ENCODE measurements around the gene SLC50A1.
"Not testable (repeated sequence)": the region's sequence is repeated elsewhere in the genome, so short reads cannot be mapped to it uniquely, and the experiment has no call there.

The SLC50A1 gene

DNA sequence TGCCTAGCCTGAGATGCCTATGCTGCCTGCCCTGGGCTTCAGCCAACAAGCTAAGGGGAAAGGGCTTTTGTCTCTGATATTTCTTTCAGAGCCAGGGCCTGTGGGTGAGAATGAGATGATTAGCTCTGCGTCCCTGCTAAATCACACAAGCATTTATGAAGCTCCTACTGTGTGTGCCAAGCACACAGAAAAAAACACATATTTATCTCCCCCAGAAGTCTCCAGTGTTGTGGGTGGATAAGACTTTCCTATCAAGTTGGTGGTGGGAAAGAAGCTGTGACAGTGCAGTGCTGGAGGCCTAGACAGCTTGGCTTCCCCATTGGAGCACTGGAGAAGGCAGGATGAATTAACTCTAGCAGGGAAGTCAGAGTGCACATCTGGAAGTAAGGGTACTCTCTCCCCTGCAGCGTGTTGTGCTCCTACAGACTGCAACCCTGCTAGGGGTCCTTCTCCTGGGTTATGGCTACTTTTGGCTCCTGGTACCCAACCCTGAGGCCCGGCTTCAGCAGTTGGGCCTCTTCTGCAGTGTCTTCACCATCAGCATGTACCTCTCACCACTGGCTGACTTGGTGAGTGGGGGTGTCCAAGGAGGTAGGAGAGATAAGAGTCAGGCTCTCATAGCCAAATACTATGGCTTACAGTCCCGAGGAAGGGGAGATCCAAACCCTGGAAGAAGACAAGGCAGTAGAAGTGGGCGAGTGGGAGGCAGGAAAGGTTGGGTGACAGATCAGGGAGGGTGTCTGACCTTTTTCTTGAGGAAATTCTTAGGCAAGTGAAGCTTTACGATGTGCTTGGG lies 1.7 kb downstream of the SLC50A1 start:
- no peak for DNase-seq

- DNase-seq, result peak; percentile 78
These were observed 4.4 kb downstream of the SLC50A1 start, which contains the start of gene DPM3 for GRCh38 chr1:155139895-155140629. Gene DPM3, minus strand, starts transcription at chr1:155140531. Its CDS starts 291 bp downstream, at chr1:155140240.

DNA sequence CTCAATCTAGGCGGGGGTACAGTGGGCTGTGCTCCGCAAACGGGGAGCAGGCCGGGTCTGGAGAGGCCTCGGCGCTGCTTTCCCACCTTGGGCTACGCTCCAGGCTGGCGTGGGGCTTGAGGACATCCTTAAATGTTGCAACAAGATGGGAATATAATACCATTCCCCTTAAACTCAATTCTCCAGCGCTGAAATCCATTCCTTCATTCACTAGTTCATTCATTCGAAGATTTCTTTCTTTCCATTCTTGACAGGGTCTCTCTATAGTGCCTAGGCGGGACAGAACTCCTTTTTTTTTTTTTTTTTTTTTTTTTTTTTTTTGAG lies 4.9 kb downstream of the SLC50A1 start:
- DNase-seq, result no peak

DNA sequence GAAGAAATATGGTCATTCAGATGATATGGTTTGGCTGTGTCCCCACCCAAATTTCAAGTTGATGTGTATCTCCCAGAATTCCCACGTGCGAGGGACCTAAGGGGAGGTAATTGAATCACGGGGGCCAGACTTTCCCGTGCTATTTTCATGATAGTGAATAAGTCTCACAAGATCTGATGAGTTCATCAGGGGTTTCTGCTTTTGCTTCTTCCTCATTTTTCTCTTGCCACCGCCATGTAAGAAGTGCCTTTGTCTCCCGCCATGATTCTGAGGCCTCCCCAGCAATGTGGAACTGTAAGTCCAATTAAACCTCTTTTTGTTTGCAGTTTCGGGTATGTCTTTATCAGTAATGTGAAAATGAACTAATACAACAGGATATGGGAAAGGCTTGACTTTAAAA lies 6.1 kb downstream of the SLC50A1 start:
- DNase-seq, result no peak

GRCh38 chr1:155145491-155145890 lies 9.8 kb downstream of the SLC50A1 start:
- DNase-seq, result no peak

GRCh38 chr1:155155996-155156643 lies 20.5 kb downstream of the SLC50A1 start:
- not testable (repeated sequence) for DNase-seq

DNA sequence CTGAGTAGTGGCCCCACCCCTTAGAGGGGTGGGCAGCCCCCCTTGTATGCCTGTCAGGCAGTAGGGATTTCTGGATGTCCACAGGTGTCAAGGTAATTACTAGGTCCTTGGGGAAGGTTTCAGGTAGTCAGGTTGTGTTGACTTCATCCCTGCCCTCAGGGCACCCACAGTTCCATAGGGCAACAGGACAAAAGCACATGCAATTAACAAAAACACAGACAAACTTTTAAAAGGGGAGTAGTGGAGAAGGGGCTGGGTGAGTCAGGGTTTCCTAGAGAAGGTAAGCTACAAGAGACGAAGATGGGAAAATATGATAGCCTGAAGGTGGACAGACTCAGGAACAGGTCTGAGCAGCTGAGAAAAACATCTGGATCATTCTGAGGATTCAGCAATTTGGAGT lies 23.3 kb downstream of the SLC50A1 start:
- DNase-seq, result no peak

GRCh38 chr1:155160128-155160527 lies 24.5 kb downstream of the SLC50A1 start:
- DNase-seq, result no peak

DNA sequence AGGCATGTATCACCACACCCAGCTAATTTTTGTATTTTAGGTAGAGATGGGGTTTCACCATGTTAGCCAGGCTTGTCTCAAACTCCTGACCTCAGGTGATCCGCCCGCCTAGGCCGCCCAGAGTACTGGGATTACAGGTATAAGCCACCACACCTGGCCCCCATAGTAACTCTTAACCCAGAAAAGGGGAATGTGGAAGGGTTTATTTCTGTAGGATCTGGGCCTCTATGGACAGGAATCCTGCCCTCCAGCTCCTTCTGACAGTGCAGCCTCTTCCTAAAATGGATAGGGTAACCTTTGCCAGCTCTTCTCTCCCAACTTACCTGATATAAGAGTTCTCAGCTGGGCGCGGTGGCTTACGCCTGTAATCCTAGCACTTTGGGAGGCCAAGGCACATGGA lies 27.0 kb downstream of the SLC50A1 start:
- DNase-seq, result not testable (repeated sequence)

GRCh38 chr1:155163785-155164184 lies 28.1 kb downstream of the SLC50A1 start:
- not testable (repeated sequence) for DNase-seq

- DNase-seq, result not testable (repeated sequence)
These were observed 29.0 kb downstream of the SLC50A1 start for GRCh38 chr1:155164625-155165024.

DNA sequence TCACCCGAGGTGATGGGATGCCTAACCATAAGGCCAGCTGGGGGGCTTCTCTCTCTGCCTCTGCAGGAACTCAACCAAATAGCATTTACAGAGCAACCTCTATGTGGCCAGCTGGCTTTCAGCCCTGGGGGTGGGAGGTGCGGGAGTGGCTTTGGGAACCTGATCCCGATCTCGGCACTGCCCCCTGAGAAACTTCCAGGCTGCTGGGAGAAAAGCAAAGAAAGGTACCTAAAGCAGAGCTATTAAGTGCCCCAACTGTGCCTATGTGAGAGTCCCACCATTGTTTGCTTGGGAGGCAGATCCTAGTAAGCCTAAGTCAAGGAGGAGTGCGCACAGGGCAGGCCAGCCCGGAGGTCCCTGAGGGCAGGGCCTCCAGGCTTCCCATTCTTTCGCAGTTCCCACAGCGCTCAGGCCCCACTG lies 30.4 kb downstream of the SLC50A1 start:
- DNase-seq, result no peak

DNA sequence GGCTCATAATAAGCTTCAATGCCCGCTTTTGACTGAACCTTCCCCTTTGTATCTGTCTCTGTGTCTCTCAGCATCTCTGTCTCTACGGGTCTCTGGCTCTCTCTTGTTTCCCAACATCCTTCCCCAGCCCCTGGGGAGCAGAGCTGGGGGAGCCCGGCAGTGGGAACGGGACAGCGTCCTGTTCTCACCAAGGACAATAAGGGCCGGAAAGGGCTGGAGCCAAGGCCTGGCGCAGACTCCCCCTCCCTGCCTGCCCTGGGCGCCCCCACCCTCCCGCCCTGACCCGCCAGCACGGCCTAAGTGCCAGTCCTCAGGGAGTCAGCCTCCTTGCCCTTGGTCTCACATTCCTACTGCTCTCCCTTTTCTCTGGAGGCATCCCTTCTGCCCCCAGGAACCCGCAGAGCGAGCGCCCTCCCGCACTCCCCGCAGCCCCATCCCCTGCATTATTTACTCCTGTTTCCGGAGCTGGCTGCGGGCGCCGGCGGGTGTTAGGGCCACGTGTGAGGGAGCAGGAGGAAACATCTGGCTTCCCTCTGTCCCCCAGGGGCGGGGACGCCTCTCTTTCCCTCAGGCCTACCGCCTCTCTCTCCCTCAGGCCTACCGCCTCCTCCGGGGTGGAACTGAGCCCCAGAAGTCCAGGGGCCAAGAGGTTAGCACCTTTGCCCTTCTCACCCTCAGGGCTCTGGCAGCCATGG lies 31.0 kb downstream of the SLC50A1 start:
- no peak for DNase-seq

- peak; percentile 90 for DNase-seq
These were observed 31.8 kb downstream of the SLC50A1 start for GRCh38 chr1:155167166-155168104.

GRCh38 chr1:155168105-155168445 lies 32.4 kb downstream of the SLC50A1 start:
- not testable (repeated sequence) for DNase-seq

DNA sequence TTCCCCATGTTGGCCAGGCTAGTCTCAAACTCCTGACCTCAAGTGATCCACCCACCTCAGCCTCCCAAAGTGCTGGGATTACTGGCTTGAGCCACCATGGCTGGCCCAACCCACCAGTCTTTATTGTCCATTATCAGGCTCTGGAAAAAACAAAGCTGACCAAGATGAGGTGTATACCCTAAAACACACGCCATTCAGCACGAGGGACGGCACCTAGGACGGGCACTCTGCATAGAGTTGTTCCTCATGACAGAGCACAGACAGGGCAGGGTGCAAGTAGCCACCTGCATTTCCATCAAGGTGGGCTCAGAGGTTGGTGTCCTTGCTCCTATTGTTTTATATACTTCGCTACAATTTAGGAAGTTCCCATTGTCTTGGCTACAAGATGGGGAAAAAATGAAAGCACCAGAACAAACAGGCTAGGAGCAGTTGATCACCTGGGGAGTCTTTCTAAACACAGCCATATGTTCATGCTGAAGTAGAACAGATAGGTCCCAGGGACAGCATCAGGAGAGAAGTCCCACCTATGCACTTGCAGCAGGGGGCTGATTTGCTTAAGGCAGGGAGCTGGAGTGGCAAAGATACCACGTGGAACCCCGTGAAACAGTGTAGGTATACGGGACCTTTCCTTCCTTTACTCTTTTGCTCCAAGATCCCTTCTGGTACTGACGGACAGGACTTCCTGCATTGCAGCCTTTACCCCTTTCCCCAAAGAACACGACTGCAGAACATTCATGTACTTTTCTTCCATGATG lies 33.0 kb downstream of the SLC50A1 start:
- no peak for DNase-seq

DNA sequence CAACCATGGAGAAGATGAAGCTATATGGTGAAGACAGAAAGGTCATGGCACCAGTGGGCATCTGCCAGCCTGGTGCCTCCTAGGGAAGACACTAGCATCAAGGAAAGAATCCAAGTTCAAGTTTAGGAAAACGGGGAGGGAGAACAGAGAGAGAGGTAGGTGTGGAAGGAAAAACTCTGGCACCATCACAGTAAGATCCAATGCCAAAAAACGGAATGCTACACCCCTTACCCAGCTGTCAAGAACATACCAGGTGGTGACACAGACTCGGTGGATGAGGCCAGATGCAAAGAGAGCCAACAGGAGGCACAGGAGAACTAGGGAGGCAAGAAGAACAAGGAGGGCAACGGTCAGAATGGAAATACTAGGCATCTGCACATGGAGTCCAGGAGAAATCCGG lies 33.9 kb downstream of the SLC50A1 start:
- no peak for DNase-seq

DNA sequence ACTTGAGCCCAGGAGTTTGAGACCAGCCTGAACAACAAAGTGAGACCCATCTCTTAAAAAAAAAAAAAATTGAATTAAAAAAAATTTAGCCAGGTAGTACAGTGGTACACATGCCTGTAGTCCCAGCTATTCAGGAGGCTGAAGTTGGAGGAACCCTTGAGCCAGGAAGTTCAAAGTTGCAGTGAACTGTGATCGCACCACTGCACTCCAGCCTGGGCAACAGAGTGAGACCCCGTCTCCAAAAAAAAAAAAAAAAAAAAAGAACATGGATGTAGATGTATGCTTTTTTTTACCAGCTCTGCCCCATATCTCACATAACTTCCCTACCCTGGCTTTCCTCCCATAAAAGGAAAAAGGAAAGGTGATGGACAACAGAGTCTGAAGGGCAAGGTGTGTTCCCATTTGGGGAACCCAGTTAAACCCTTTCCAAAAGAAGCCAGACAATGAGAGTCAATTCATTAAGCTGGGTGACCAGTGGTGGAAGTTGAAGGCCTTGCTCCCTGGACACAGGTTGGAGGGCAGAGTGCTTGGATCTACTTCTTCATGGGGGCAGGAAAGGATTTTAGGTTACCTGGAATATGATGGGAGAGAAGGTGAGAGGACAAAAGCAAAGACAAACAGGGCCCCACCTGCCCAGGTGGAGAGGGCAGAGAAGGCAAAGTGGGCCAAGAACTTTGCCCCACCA lies 34.6 kb downstream of the SLC50A1 start:
- DNase-seq, result no peak

GRCh38 chr1:155170806-155171205 lies 35.2 kb downstream of the SLC50A1 start:
- DNase-seq, result no peak

GRCh38 chr1:155171836-155172731 lies 36.4 kb downstream of the SLC50A1 start:
- no peak for DNase-seq

All from NCI-H1105 (cell line).